IMR-90 (cell line): ENCODE data around the gene MAB21L1. TPM values are rescaled to one million over a fixed set of nuclear protein-coding genes. Genes with fewer than 3 reads are reported as not detected.

Source experiments
- ATAC-seq: fragments of 200-7000 bp; cut with Tn5 transposase; 2 replicates; pipeline ENCODE4 v1.9.1; 2020; ENCODE audit warnings: low read depth, mild to moderate bottlenecking, moderate library complexity
- BruUV-seq: library from RNA; stranded (reverse); fragments of 400-500 nt; replicated peaks from 2 replicates; lab custom pipeline; 2021; lab: Mats Ljungman, UMichigan
- CTCF ChIA-PET: fragments of 300-600 bp; formaldehyde crosslinking; extraction: SDS; loops from one replicate; lab custom pipeline; 2021; ENCODE audit warnings: antibody characterized with exemption; lab: Yijun Ruan, JAX
- POLR2A ChIA-PET: fragments of 300-600 bp; sonication (Branson Sonifier 250); formaldehyde crosslinking; loops from one replicate; lab custom pipeline; 2022; ENCODE audit warnings: antibody characterized with exemption; ENCODE audit not compliant: unreplicated experiment; lab: Charles Lee
- DNase-seq: peaks from one replicate; pipeline ENCODE4 v3.0.0; 2013
- H2AFZ ChIP-seq: replicated peaks from 2 replicates; pipeline ENCODE3; 2013; ENCODE audit warnings: low read length, mild to moderate bottlenecking; ENCODE audit not compliant: poor library complexity
- H2AK5ac ChIP-seq: 2 replicates; pipeline ENCODE4 v1.6.1; 2013; ENCODE audit warnings: low read depth, low read length, inconsistent platforms
- H2AK9ac ChIP-seq: replicated peaks from 2 replicates; pipeline ENCODE3; 2013; ENCODE audit warnings: mild to moderate bottlenecking, low read depth, low read length, moderate library complexity; ENCODE audit not compliant: poor library complexity
- H2BK120ac ChIP-seq: 2 replicates; pipeline ENCODE4 v1.6.1; 2013; ENCODE audit warnings: low read depth, low read length, inconsistent platforms
- H2BK15ac ChIP-seq: 3 replicates; pipeline ENCODE4 v1.6.1; 2013; ENCODE audit warnings: low read depth, low read length, inconsistent platforms
- H2BK20ac ChIP-seq: 2 replicates; pipeline ENCODE4 v1.6.1; 2013; ENCODE audit warnings: low read depth, mild to moderate bottlenecking, inconsistent platforms, low read length, moderate library complexity
- H2BK5ac ChIP-seq: 2 replicates; pipeline ENCODE4 v1.6.1; 2013; ENCODE audit warnings: mild to moderate bottlenecking, low read depth, low read length, inconsistent platforms; ENCODE audit not compliant: poor library complexity, severe bottlenecking
- H3K14ac ChIP-seq: replicated peaks from 2 replicates; pipeline ENCODE4 v1.6.1; 2013; ENCODE audit warnings: low read depth, low read length, inconsistent platforms
- H3K18ac ChIP-seq: 2 replicates; pipeline ENCODE4 v1.6.1; 2013; ENCODE audit warnings: low read depth, low read length, control low read depth
- H3K23ac ChIP-seq: 2 replicates; pipeline ENCODE4 v1.6.1; 2013; ENCODE audit warnings: low read depth, low read length, inconsistent platforms
- H3K27ac ChIP-seq: 2 replicates; pipeline ENCODE4 v1.5.1; 2013; ENCODE audit warnings: mild to moderate bottlenecking, control low read depth, low read length; ENCODE audit not compliant: insufficient read depth
- H3K27me3 ChIP-seq: 2 replicates; pipeline ENCODE4 v1.6.1; 2013; ENCODE audit warnings: low read length; ENCODE audit not compliant: control insufficient read depth, insufficient read depth
- H3K36me3 ChIP-seq: 2 replicates; pipeline ENCODE4 v1.6.1; 2013; ENCODE audit warnings: low read length, mixed read lengths; ENCODE audit not compliant: control insufficient read depth, insufficient read depth
- H3K4ac ChIP-seq: 2 replicates; pipeline ENCODE4 v1.6.1; 2013; ENCODE audit warnings: low read depth, low read length, inconsistent platforms
- H3K4me1 ChIP-seq: 2 replicates; pipeline ENCODE4 v1.6.1; 2013; ENCODE audit warnings: low read length, mixed read lengths; ENCODE audit not compliant: control insufficient read depth, insufficient read depth
- H3K4me2 ChIP-seq: 2 replicates; pipeline ENCODE4 v1.6.1; 2013; ENCODE audit warnings: low read depth, mild to moderate bottlenecking, control low read depth, low read length, moderate library complexity
- H3K4me3 ChIP-seq: 2 replicates; pipeline ENCODE4 v1.5.1; 2013; ENCODE audit warnings: low read depth, mild to moderate bottlenecking, control low read depth, low read length, moderate library complexity; ENCODE audit not compliant: insufficient read depth
- H3K56ac ChIP-seq: 2 replicates; pipeline ENCODE4 v1.6.1; 2013; ENCODE audit warnings: low read length, inconsistent platforms; ENCODE audit not compliant: insufficient read depth; ENCODE audit errors: extremely low read depth
- H3K79me1 ChIP-seq, 2 experiments: 2 replicates each; pipeline ENCODE4 v1.6.1; 2013; ENCODE audit warnings: low read length in 2 of 2, inconsistent platforms in 1 of 2, low read depth in 1 of 2
- H3K9ac ChIP-seq: 2 replicates; pipeline ENCODE4 v1.6.1; 2013; ENCODE audit warnings: low read depth, low read length, control low read depth
- H3K9me1 ChIP-seq: 2 replicates; pipeline ENCODE4 v1.6.1; 2013; ENCODE audit warnings: low read length, inconsistent platforms; ENCODE audit not compliant: insufficient read depth
- H3K9me3 ChIP-seq: 2 replicates; pipeline ENCODE4 v1.6.1; 2013; ENCODE audit warnings: low read length; ENCODE audit not compliant: control insufficient read depth, insufficient read depth
- H4K20me1 ChIP-seq: 2 replicates; pipeline ENCODE4 v1.6.1; 2013; ENCODE audit warnings: low read length, inconsistent platforms; ENCODE audit not compliant: insufficient read depth
- H4K5ac ChIP-seq: 2 replicates; pipeline ENCODE4 v1.6.1; 2013; ENCODE audit warnings: mild to moderate bottlenecking, low read depth, low read length, control low read depth
- H4K8ac ChIP-seq, 2 experiments: 2 replicates each; pipeline ENCODE4 v1.6.1; 2013; ENCODE audit warnings: low read depth in 2 of 2, low read length in 2 of 2, control low read depth in 1 of 2, inconsistent platforms in 1 of 2
- H4K91ac ChIP-seq: 2 replicates; pipeline ENCODE4 v1.6.1; 2013; ENCODE audit warnings: low read depth, low read length, inconsistent platforms; ENCODE audit not compliant: insufficient read depth
- CHD1 ChIP-seq: IDR thresholded peaks from 2 replicates; pipeline ENCODE4 v1.6.1; 2012; ENCODE audit warnings: low read depth, low read length, improper control_type of control experiment
- FOS ChIP-seq: fragments of 150-350 bp; IDR thresholded peaks from 2 replicates; pipeline ENCODE4 v1.6.1; 2016; ENCODE audit warnings: low read depth, low read length
- MAFK ChIP-seq: IDR thresholded peaks from 2 replicates; pipeline ENCODE4 v1.6.1; 2012; ENCODE audit warnings: low read depth, low read length, improper control_type of control experiment
- POLR2A ChIP-seq: IDR thresholded peaks from 2 replicates; pipeline ENCODE4 v1.6.1; 2012; ENCODE audit warnings: mild to moderate bottlenecking, low read depth, low read length
- RFX5 ChIP-seq: IDR thresholded peaks from 2 replicates; pipeline ENCODE4 v1.8.0; 2012; ENCODE audit warnings: low read depth, mild to moderate bottlenecking, low read length, moderate library complexity
- SMC3 ChIP-seq: fragments of 150-350 bp; IDR thresholded peaks from 2 replicates; pipeline ENCODE4 v1.6.1; 2016; ENCODE audit warnings: low read depth, mild to moderate bottlenecking, antibody characterized with exemption, low read length, moderate library complexity
- WGBS, 2 experiments: methylation state at CpG; one replicate each; pipeline versions ENCODE4 v1.1.5 to v1.1.7; 2013; ENCODE audit warnings: missing lambda C conversion rate in 2 of 2; ENCODE audit not compliant: insufficient read length in 1 of 2; ENCODE audit errors: extremely low coverage in 2 of 2; 5-methylcytosine and 5-hydroxymethylcytosine counted together
- dilution Hi-C: fragments of 300-500 bp; cut with HindIII; formaldehyde crosslinking; loops from one replicate; pipeline ENCODE4 v1.14.3; 2018; ENCODE audit warnings: low sequenced_read_pairs; ENCODE audit not compliant: unreplicated experiment
- in situ Hi-C: fragments of 300-500 bp; cut with MboI; formaldehyde crosslinking; loops from 3 replicates; pipeline ENCODE4 v1.14.3; 2019; ENCODE audit warnings: low sequenced_read_pairs, inconsistent platforms, mixed read lengths
- intact Hi-C: fragments of 100-400 bp; cut with micrococcal nuclease; formaldehyde crosslinking; loops from 2 replicates; pipeline ENCODE4 v1.10.0; 2022
- polyA plus RNA-seq, 3 experiments: library from polyadenylated mRNA; depleted of rRNA; stranded (reverse); fragments of >200 nt; gene quantifications; 2 replicates each; pipeline ENCODE4 v1.2.3, GENCODE V29; 2012; ENCODE audit warnings: low replicate concordance in 1 of 3
- total RNA-seq: library from RNA; depleted of rRNA; stranded (reverse); fragments of >200 nt; gene quantifications from 2 replicates; pipeline ENCODE4 v1.2.3, GENCODE V29; 2012

The MAB21L1 gene
- total and polyA plus RNA-seq, 2 of the 4 experiments (the other 2 are of a cell fraction): 0.53 to 0.72 TPM

DNA sequence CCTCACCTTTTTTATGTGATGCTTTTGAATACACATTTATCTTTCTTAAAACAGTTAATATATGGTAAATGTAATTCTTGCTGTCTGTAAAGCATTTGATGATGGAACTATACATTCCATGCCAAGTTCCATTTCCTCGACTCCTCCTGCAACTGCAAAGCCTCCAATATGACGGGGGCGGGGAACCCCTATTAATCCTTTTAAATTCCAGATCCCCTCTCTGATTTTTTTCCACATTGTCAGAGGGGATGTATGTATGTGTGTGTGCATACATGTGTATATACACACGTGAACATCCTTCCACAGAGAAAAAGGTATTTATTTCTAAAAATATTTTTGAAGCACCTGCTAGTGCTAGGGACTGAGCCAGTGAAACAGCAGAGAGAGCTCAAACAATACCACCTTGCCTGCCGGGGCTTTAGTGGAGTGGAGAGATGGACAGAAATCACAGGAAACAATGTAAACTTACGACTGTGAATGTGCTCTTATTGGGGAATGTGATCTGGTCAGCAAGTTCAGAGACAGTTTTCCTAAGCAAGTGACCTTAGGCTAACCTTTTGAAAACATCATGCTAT, 25.3 kb upstream of the MAB21L1 start:
- Histone ChIP-seq H4K8ac (no peak overlapping the region), H3K27ac (no peak overlapping the region), H2BK5ac (no peak overlapping the region), H3K18ac (no peak overlapping the region), H3K9ac (no peak overlapping the region), H3K4ac (no peak overlapping the region), H2AFZ (no peak overlapping the region), H2BK15ac (no peak overlapping the region), H3K23ac (no peak overlapping the region), H4K5ac (no peak overlapping the region), H3K4me2 (no peak overlapping the region), H2BK120ac (no peak overlapping the region), H3K9me3 (no peaks in the 10 kb centered on the region), H3K56ac (no peak overlapping the region), H3K9me1 (no peaks in the 10 kb centered on the region), H4K20me1 (no peaks in the 10 kb centered on the region), H3K14ac (no peak overlapping the region), H3K4me3 (no peak overlapping the region), H3K79me1 (no peaks in the 10 kb centered on the region), H4K91ac (no peak overlapping the region), H3K36me3 (no peaks in the 10 kb centered on the region), H2AK9ac (no peak overlapping the region), H3K4me1 (no peaks in the 10 kb centered on the region), H2AK5ac (no peak overlapping the region), H2BK20ac (no peak overlapping the region), H3K27me3 (no peaks in the 10 kb centered on the region)
- WGBS, 2 experiments: 50% methylated on average over 1 of the region's 6 CpGs; no CpG with 5 or more reads in 1 of the 2 experiments
- intact Hi-C loops (no loop called here), in situ Hi-C loops (no loop called here), dilution Hi-C loops (no loop called here)
- ATAC-seq (no peak), DNase-seq (no peak)
- no peak for TF ChIP-seq SMC3
- no peak for TF ChIP-seq CHD1
- TF ChIP-seq RFX5: no peak
- TF ChIP-seq MAFK: no peak
- no peak for TF ChIP-seq POLR2A
- no peak for TF ChIP-seq FOS
- POLR2A ChIA-PET: no interaction called here
- CTCF ChIA-PET: no interaction called here
- BruUV-seq: no TSS peak
